Liver (tissue), 5 donors: Measurements from ENCODE around the gene SPECC1. TPM values are rescaled to one million over a fixed set of nuclear protein-coding genes. Genes with fewer than 3 reads are reported as not detected.

Experiments
- polyA plus RNA-seq, 2 donors: library from polyadenylated mRNA; stranded (reverse) in 1 of 2; unstranded in 1 of 2; fragments of 200-250 nt in 1 of 2; fragments of >200 nt in 1 of 2; fragmentation: Nextera tagmentation in 1 of 2; extraction: Ambion mirVana in 1 of 2; gene quantifications; one replicate each; pipeline versions ENCODE4 v1.2.1 to v1.2.3, GENCODE V29; 2013 to 2015
- small RNA-seq: library from RNA; depleted of rRNA; stranded (forward); fragments of <200 nt; gene quantifications from one replicate; pipeline ENCODE3, GENCODE V24; 2014
- total RNA-seq, 2 donors: library from RNA; depleted of rRNA; stranded (reverse); fragments of >200 nt; gene quantifications; one replicate each; pipeline ENCODE4 v1.2.3, GENCODE V29; 2014
- donor health status: healthy.
- donor health status: healthy.
- donor health status: healthy.

Gene SPECC1
- total and polyA plus RNA-seq, 4 donors: 0.36 to 70.3 (median 1.8) TPM

Small RNAs within 50 kb of the gene (small RNA-seq; reads per million reads assigned to genes)
- gene AC008088.1: not detected
- gene RNU6-1057P: not detected
- not detected for gene RNU6-258P
- not detected for gene RNU6-467P

Other genes starting within 250 kb of the SPECC1 start
- gene ULK2, start 141.4 kb upstream of the SPECC1 start, total RNA-seq: 1 to 10 TPM; 6.3 to 7.9 TPM
- 1 to 10 TPM in 1 of 2 donors, under 1 TPM in 1; 0.89 to 2.2 TPM for gene ULK2, start 141.4 kb upstream of the SPECC1 start, polyA plus RNA-seq
- gene AKAP10, start 31.5 kb upstream of the SPECC1 start, total RNA-seq: 10 to 100 TPM; 12.6 to 16.3 TPM
- gene AKAP10, start 31.5 kb upstream of the SPECC1 start, polyA plus RNA-seq: 1 to 10 TPM; 4.2 to 7.5 TPM